ENCODE measurements around the gene SYTL5. TPM values are rescaled to one million over a fixed set of nuclear protein-coding genes. Genes with fewer than 3 reads are reported as not detected.

SYTL5 gene
- total RNA-seq, 1 experiment from 2014 or later, result not detected

DNA sequence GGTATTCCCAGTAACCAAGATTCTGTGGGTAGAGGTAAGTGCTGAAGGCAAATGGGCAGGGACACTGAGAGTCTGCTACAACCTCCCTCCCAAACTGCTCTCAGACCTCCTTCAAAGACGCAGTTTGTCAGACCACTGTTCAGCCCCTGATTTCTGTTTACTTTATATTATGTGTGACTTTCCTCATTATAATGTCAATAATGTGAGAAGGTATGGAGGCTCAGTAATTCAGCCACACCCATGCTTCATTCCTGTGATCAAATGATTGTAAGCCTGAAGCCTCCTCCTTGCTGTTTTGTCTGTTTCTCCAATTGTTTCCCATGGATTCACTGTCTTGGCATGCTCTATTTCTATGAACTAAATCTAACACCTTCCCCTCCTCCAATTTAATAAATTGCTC is 75.6 kb downstream of the SYTL5 start:
- Mint-ChIP-seq H3K9me3 (ENCODE audit: unreplicated experiment) (no peaks in the 10 kb centered on the region), H3K27ac (ENCODE audit: low read depth, unreplicated experiment) (no peak overlapping the region), H3K36me3 (ENCODE audit: insufficient read depth, unreplicated experiment) (no peaks in the 10 kb centered on the region), H3K4me1 (ENCODE audit: insufficient read depth, unreplicated experiment) (no peaks in the 10 kb centered on the region), H3K27me3 (ENCODE audit: insufficient read depth, unreplicated experiment) (peaks cover 39% of the 10 kb centered on the region), H3K4me3 (ENCODE audit: unreplicated experiment) (no peak overlapping the region)
- BruUV-seq (replicated peaks), result no TSS peak
- TF ChIP-seq, protein P1, sequence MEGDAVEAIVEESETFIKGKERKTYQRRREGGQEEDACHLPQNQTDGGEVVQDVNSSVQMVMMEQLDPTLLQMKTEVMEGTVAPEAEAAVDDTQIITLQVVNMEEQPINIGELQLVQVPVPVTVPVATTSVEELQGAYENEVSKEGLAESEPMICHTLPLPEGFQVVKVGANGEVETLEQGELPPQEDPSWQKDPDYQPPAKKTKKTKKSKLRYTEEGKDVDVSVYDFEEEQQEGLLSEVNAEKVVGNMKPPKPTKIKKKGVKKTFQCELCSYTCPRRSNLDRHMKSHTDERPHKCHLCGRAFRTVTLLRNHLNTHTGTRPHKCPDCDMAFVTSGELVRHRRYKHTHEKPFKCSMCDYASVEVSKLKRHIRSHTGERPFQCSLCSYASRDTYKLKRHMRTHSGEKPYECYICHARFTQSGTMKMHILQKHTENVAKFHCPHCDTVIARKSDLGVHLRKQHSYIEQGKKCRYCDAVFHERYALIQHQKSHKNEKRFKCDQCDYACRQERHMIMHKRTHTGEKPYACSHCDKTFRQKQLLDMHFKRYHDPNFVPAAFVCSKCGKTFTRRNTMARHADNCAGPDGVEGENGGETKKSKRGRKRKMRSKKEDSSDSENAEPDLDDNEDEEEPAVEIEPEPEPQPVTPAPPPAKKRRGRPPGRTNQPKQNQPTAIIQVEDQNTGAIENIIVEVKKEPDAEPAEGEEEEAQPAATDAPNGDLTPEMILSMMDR (IDR thresholded peaks at IDR 0.05; ENCODE audit: unreplicated experiment), result no peak
- intact Hi-C loops (cut with micrococcal nuclease), result no loop called here
- ChIA-PET POLR2A (no interaction called here), CTCF (interaction anchor here (0.6 to 0.7 kb wide), 2 partner anchors 10 to 87 kb away, joined by 3 to 4 read pairs; no protein-coding TSS in a partner anchor)
- no peak for DNase-seq (ENCODE audit: unreplicated experiment)

DNA sequence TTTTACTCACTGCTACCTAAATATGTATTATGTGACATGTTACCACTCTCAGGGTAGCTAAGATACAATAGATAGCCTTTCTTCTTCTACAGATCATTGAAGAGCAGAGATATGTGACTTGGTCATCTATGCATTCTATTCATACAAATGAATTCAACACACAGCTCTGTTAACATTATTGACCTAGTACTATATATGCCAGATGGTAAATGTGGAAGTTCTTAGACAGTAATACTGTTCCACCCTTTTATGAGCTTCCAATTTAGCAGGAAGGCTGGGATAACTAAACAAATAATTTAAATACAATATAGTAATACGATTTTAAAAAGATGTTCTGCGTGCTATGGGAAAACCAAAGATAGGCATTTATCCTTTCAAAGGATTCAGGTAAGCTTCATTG is 76.0 kb downstream of the SYTL5 start:
- Mint-ChIP-seq H3K4me1 (ENCODE audit: insufficient read depth, unreplicated experiment) (no peaks in the 10 kb centered on the region), H3K9me3 (ENCODE audit: unreplicated experiment) (no peaks in the 10 kb centered on the region), H3K4me3 (ENCODE audit: unreplicated experiment) (no peak overlapping the region), H3K27me3 (ENCODE audit: insufficient read depth, unreplicated experiment) (peaks cover 39% of the 10 kb centered on the region), H3K27ac (ENCODE audit: low read depth, unreplicated experiment) (no peak overlapping the region), H3K36me3 (ENCODE audit: insufficient read depth, unreplicated experiment) (no peaks in the 10 kb centered on the region)
- CTCF ChIA-PET, result no interaction called here
- intact Hi-C loops (cut with micrococcal nuclease), result no loop called here
- DNase-seq (ENCODE audit: unreplicated experiment), result no peak
- POLR2A ChIA-PET, result no interaction called here
- TF ChIP-seq, protein P1 (IDR thresholded peaks at IDR 0.05; ENCODE audit: unreplicated experiment), result no peak
- no TSS peak for BruUV-seq (replicated peaks)

DNA sequence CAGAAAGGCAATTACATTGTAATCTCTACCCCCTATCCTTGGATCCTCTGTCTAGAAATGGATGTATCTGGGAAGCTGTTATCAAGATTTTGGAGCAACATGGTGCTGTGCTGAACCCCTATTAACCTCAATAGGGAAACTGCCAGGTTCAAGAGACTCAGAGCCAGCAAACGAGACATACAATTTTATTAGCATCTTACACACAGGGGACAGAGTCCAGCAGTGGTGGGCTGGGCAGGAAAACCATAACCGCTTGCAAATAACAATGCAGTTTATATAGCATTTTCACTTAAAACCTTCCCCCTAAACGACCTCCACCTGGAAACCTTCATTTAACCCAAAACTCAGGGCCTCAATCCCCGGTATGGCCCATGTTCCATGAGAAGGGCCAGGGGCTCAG is 79.5 kb downstream of the SYTL5 start:
- Mint-ChIP-seq H3K27me3 (ENCODE audit: insufficient read depth, unreplicated experiment) (peaks cover 43% of the 10 kb centered on the region), H3K9me3 (ENCODE audit: unreplicated experiment) (no peaks in the 10 kb centered on the region), H3K4me1 (ENCODE audit: insufficient read depth, unreplicated experiment) (no peaks in the 10 kb centered on the region), H3K4me3 (ENCODE audit: unreplicated experiment) (no peak overlapping the region), H3K27ac (ENCODE audit: low read depth, unreplicated experiment) (no peak overlapping the region), H3K36me3 (ENCODE audit: insufficient read depth, unreplicated experiment) (no peaks in the 10 kb centered on the region)
- ChIA-PET CTCF (interaction anchor here (0.6 kb wide), 1 partner anchor 10 kb away, joined by 3 read pairs; no protein-coding TSS in a partner anchor), POLR2A (no interaction called here)
- no peak for DNase-seq (ENCODE audit: unreplicated experiment)
- TF ChIP-seq, protein P1 (IDR thresholded peaks at IDR 0.05; ENCODE audit: unreplicated experiment), result no peak
- intact Hi-C loops (cut with micrococcal nuclease), result no loop called here
- BruUV-seq (replicated peaks), result no TSS peak

DNA sequence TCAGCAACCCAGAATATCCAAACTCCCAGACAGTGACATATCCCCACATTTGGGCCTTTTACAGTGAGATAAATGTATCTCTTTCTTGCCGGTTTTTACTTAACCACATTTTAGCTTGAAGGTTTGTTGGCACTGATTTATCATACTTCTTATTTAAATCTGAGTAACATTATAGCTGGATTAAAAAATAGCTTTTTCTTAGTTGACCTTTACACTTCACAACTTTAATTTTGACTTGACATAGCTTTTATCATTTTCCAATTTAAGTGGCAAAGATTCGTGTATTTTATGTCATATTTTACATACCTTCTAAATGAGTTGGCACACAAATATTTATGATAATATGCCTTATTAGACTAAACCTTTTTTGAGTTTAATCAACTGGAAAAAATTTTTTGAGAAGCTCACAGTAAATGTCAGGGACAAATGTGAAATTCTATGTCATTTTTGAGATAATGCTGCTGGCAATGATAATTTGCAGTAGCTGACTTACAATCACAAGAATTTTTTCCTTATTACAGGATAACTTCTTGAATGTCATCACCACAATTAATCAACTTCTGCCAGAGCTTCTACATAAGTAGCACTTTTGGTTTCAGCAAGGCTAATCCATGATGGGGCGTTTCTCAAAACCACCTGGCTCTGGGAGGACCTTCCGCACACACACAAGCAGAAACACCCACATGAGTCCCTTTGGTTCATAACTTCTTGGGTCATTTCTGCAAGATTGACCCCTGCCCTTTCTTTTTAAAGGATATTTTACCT is 80.3 kb downstream of the SYTL5 start:
- POLR2A ChIA-PET, result no interaction called here

More for the DNA sequence above, 80.3 kb downstream of the SYTL5 start:
- no peaks in the 10 kb centered on the region for H3K36me3 Mint-ChIP-seq (ENCODE audit: insufficient read depth, unreplicated experiment)
- H3K27ac Mint-ChIP-seq (ENCODE audit: low read depth, unreplicated experiment), result no peak overlapping the region
- H3K9me3 Mint-ChIP-seq (ENCODE audit: unreplicated experiment), result no peaks in the 10 kb centered on the region
- no peak overlapping the region for H3K4me3 Mint-ChIP-seq (ENCODE audit: unreplicated experiment)
- CTCF ChIA-PET, result interaction anchor here (0.6 kb wide), 1 partner anchor 9 kb away, joined by 3 read pairs; no protein-coding TSS in a partner anchor
- DNase-seq (ENCODE audit: unreplicated experiment), result no peak
- H3K4me1 Mint-ChIP-seq (ENCODE audit: insufficient read depth, unreplicated experiment), result no peaks in the 10 kb centered on the region
- intact Hi-C loops (cut with micrococcal nuclease), result no loop called here
- no TSS peak for BruUV-seq (replicated peaks)
- H3K27me3 Mint-ChIP-seq (ENCODE audit: insufficient read depth, unreplicated experiment), result peaks cover 43% of the 10 kb centered on the region
- TF ChIP-seq, protein P1 (IDR thresholded peaks at IDR 0.05; ENCODE audit: unreplicated experiment), result no peak
